ENCODE results near the gene BHLHE40.
"Not testable (repeated sequence)": the region's sequence is repeated elsewhere in the genome, so short reads cannot be mapped to it uniquely, and the experiment has no call there.

The BHLHE40 gene

DNA sequence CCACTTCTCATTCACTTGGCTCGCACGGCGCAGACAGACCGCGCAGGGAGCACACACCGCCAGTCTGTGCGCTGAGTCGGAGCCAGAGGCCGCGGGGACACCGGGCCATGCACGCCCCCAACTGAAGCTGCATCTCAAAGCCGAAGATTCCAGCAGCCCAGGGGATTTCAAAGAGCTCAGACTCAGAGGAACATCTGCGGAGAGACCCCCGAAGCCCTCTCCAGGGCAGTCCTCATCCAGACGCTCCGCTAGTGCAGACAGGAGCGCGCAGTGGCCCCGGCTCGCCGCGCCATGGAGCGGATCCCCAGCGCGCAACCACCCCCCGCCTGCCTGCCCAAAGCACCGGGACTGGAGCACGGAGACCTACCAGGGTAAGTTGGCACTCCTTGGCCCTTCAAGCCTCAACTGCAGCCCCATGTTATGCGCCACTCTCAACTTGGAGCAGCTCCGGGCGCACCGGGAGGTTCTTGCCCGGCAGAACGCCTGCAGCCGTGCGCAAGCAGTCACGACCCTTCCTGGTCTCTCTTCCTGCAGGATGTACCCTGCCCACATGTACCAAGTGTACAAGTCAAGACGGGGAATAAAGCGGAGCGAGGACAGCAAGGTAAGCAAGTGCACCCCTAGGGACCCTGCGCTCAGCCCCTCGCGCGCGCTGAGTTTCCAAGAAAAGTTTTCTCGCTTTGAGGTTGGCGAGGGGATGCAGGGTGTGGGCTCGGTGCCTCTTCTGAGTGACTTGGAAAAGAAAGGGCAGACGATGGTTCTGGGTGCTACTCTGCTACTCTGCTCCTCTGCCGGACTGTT lies at the start of gene BHLHE40:
BHLHE40 (plus strand) TSS at position 10 of the 801 bp plus-strand sequence; CDS start at position 292, 282 bp downstream.
- DNase-seq (ENCODE audit: low read depth), result no peak

DNA sequence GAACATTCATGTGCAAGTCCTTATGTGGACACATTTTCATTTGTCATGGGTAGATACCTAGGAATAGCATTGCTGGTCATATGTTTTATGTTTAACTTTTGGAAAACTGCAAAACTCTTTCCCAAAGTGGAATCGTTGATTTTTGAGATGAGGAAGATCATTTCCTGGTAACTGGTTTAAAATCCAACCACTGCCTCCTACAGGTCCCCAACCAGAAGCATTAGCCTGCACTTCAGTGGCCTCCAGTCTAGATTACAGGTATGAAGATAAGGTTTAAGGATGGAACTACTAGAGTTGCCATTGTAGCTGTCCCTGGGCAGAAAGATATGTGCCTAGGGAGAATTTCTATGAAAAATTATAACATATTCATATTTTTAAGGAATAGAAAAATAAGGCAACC lies 48.7 kb upstream of the BHLHE40 start:
- DNase-seq (ENCODE audit: low read depth), result no peak

DNA sequence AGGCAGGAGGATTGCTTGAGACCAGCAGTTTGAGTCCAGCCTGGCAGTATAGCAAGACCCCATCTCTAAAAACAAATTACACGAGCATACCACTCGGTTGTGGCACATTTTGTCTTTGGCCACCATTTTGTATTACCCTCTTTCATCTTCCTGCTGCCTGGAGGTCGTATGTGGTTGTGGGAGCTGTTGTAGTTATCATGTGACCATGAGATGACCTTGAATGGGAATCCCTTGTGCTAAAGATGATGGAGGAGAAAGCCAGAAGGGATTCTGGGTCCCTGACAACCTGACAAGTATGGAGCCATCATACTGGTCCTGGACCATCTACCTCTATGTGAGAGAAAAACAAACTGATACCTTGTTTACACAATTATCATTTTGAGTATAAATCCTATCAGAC lies 45.2 kb upstream of the BHLHE40 start:
- DNase-seq (ENCODE audit: low read depth), result no peak

DNA sequence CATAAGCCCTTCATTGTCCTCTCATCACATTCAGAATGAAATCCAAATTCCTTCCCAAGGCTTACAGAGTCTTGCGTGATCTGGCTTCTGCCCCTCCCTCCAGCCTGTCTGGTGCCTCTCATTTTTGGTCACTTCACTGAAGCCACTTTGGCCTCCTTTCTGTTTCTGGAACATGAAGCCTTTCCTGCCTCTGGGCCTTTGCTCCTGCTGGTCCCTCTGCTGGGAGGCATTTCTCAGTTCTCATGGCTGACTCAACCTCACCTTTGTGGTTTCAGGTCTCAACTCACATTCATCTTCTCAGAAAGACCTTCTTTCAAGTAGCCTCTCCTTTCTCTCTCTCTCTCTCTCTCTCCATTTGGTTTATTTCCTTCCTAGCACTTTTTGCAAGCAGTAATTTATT lies 43.9 kb upstream of the BHLHE40 start:
- DNase-seq (ENCODE audit: low read depth), result no peak

DNA sequence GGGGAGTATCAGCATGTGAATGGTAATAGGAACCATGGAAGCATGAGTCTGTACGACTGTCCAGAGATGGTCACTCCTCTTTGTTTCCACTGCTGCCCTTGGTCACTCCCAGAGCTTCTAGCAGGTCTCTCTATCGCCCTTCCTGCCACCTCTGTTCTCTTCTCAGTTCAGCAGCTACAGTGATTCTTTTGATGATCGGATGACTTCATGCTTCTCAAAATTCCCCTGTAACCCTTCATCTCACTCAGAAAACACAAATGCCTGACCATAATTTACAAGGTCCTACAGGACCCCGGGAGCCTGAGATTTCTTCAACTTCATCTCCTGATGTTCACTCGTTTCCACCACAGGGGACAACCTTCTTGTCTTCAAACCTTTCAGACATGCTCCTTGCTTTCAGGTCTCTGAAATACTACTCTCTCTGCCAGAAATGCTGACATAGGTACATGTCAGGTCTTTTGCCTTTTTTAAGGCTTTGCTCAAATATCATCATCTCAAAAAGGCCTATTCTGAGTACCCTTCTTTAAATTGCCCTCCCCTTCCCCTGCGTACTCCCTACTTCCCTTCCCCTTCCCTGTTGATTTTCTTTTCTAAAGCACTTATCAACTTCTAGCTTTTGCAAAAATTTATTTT lies 42.1 kb upstream of the BHLHE40 start:
- no peak for DNase-seq (ENCODE audit: low read depth)

DNA sequence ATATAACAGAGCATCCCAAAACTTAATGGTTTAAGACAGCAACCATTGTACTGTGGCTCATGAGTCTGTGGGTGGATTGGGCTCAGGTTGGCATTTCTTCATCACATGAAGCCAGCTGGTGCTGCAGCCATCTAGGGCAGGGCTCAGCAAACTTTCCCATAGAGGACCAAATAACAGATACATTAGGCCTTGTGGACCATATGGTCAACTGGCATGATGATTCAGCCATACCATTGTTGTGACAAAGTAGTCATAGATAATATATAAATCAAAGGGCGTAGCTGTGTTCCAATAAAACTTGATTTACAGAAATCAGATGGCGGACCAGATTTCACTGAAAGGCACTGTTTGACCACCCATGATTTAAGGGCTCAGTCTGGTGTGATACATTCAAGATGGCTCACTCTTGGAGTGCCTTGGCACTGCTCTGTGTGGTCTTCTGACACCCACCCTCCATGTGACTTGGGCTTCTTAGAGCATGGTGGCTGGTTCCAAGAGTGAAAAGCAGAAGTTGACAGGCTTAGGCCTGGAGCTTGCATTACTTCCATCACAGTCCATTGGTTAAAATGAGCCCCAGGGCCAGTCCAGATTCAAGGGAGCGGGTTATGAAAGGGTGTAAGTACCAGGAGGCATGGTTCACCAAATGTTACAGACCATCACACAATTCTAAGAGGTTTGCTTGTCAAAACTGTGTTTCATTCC lies 40.8 kb upstream of the BHLHE40 start:
- DNase-seq (ENCODE audit: low read depth), result no peak

DNA sequence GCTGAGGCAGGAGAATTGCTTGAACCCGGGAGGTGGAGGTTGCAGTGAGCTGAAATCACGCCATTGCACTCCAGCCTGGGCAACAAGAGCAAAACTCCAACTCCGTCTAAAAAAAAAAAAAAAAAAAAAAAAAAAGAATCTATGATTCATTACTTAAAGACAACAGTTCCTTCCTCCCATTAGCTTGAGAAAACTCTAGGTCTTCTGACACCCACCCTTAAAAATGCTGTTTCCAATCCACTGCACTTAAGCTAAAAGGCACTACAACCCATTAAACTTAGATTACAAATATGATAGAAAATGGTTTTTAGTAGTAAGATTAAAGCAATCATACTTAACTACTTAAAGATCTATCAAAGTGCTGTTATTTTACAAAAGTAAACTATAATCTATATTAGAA lies 40.0 kb upstream of the BHLHE40 start:
- DNase-seq (ENCODE audit: low read depth), result no peak

DNA sequence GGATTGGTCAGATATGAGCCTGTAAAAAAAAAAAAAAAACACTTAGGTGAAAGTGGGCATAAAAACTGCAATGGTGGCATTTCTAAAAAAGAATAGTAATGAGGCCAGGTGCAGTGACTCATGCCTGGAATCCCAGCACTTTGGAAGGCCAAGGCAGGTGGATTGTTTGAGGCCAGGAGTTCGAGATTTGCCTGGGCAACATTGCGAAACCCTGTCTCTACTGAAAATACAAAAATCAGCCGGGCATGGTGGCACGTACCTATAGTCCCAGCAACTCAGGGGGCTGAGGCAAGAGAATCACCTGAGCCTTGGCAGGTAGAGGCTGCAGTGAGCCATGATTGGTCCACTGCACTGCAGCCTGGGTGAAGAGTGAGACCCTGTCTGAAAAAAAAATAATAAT lies 38.3 kb upstream of the BHLHE40 start:
- DNase-seq (ENCODE audit: low read depth), result no peak

DNA sequence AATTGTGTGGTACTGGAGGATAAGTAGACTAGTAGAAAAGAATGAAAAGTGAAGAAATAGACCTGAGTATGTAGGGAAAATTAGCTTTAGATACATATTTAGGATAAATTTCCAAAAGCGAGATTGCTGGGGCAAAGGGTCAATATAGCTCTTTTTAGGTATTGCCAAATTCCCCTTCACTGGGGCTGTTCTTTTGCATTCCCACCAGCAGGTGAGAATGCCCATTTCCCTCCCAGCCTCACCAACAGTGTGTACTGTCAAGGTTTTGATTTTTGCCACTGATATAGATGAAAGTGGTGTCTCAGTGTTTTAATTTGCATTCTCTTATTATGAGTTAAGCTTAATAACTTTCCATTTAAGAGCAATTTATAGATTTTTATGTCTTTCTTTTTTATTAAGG lies 35.7 kb upstream of the BHLHE40 start:
- DNase-seq (ENCODE audit: low read depth), result no peak

DNA sequence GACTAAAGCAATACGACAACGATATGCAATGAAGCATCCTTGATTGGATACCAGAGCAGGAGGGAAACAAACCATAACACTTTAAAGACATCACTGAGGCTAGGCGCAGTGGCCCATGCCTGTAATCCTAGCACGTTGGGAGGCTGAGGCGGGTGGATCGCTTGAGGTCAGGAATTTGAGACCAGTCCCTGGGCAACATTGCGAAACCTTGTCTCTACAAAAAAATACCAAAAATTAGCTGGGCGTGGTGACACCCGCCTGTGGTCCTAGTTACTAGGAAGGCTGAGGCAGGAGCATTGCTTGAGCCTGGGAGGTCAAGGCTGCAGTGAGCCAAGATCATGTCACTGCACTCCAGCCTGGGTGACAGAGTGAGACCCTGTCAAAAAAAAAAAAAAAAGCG lies 33.9 kb upstream of the BHLHE40 start:
- DNase-seq (ENCODE audit: low read depth), result no peak

DNA sequence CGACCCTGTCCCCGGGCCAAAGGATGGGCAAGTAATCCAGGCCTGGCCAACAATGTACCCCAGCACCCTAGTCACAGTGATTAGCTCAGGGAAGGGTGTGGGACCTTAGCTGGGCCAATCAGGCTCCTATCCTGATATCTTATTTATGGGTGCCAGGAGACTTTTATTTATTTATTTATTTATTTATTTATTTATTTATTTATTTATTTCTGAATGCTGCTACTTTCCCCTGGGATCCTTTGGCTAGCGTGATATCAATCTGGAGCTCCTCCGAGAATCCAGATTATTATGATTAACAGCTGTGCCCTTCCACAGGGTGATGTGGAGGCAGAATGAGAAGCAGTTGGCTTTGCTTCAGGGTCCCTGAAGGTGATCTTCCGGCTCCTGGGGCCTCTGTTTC lies 32.2 kb upstream of the BHLHE40 start:
- DNase-seq (ENCODE audit: low read depth), result no peak

DNA sequence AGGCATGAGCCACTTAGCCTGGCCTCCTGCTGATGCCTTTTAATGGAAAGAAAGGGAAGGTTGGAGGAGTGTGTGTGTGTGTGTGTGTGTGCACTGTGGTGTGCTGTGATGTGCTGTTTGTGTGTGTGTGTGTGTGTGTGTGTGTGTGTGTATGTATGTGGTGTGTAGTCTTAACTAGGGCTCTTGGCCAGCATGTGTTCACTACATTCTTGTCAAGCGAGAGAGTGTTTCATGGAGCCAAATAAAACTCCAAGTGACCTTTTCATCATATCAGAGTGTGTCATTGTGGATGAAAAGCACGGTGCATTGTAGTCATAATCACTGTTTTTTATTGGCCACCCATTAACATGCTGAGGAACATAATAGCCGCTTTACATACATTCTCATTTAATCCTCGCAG lies 30.8 kb upstream of the BHLHE40 start:
- DNase-seq (ENCODE audit: low read depth), result no peak

DNA sequence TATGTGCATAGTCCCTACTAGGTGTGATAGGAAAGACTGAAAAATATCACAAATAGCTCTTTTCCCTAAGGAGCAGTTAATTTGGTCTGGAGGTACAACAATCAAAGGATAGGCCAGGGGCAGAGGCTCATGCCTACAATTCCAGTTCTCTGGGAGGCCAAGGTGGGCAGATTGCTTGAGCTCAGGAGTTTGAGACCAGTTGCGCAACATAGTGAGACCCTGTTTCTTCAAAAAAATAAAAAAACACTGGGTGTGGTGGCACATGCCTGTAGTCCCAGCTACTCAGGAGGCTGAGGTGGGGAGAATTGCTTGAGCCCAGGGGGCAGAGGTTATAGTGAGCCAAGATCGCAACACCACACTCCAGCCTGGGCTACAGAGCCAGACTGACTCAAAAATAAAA lies 30.2 kb upstream of the BHLHE40 start:
- DNase-seq (ENCODE audit: low read depth), result no peak

DNA sequence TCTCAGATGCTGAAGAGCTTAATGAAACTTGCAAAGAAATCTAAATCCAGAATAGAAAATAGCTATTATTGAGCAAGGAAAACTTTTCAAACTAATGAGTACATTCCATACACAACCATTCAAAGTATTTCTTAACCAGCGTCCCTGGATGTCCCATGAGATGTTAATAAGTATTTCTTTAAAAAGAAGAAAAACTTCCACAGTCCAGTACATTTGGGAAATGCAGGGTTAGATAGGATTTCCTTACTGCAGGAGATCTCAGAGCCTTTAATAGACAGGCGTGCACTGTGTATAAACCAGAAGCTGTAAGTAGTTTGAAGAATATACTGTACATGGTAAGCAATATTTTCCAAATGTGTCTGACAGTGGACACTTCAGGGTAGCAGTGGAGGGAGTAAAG lies 29.6 kb upstream of the BHLHE40 start:
- no peak for DNase-seq (ENCODE audit: low read depth)

DNA sequence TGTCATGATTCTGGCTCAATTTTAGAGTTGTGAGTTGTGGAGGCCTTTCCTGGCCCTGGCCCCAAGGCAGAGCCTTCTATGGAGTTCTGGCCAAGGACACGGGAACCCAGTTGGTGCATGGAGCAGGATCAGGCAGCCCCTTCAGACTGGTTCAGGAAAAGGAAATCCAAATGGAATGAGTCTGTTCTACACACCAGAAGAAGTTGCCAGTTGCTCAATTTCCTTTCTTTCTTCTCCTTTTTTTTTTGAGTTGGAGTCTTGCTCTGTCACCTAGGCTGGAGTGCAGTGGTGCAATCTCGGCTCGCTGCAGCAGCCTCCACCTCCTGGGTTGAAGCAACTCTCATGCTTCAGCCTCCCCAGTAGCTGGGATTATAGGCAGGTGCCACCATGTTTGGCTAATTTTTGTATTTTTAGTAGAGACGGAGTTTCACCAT lies 28.9 kb upstream of the BHLHE40 start:
- no peak for DNase-seq (ENCODE audit: low read depth)

DNA sequence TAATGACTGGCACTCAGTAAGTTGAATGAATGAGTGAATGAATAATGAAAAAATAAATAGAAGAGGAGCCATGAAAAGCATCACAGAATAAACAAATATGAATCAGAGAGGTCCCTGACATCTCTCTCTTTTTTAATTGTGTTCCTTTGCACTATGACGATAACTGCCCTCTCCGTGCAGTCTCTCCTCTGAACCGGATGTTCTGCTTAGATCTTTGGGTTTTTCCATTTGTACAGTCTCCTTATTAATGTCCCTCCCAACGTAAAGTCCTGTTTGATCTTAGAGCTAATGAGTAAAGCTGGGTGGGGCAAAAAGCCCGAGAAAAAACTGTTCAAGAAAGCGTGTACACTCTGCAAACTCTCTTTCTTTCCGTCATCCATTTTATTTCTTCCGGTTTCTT lies 28.3 kb upstream of the BHLHE40 start:
- DNase-seq (ENCODE audit: low read depth), result no peak

DNA sequence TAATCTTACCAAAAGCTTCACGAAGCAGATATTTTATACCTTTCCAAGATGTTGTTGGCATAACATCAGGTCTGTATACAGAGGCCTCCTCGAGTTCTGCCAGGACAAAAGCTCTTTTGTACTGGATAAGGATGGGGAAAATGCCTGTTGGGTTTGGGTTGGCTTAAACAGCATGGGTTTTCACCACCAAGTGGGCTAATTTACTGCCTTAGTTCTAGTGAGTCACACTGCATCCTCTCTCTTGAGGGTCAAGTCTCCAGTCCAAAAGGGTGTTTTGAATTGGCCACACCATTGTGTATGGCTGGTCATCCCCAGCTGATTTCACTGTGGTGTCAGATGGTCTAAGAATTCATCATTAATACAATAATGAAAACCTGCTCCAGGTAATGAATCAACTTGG lies 26.1 kb upstream of the BHLHE40 start:
- no peak for DNase-seq (ENCODE audit: low read depth)

DNA sequence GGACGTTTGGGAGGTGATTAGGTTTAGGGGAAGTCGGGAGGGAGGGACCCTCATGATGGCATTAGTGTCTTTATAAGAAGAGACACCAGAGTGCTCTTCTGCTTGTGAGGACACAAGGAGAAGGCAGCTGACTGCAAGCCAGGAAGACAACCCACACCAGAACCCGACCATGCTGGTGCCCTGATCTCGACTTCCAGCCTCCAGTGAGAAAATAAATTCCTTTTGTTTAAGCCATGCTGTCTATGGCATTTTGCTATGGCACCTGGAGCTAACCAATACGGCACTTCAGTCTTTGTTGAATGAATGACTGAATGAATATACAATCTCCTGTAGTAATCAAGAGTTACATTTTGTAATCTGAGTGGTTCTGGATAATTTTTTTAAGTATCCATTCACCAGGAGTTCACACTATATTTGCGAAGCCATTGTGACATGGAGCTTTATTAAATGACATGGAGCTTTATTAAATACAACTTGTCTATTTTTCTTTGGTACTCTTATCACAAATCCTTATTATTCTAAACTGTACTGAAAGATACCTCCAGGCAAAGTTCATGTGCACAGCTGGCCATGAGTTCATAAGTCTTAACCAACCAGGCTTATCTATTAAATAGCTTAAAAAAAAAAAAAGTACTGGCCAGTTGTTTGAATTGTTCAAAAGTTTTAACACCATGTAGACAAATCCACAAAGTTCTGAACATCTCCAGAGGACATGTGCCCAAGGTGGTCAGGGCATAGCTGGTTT lies 24.8 kb upstream of the BHLHE40 start:
- DNase-seq (ENCODE audit: low read depth), result no peak

DNA sequence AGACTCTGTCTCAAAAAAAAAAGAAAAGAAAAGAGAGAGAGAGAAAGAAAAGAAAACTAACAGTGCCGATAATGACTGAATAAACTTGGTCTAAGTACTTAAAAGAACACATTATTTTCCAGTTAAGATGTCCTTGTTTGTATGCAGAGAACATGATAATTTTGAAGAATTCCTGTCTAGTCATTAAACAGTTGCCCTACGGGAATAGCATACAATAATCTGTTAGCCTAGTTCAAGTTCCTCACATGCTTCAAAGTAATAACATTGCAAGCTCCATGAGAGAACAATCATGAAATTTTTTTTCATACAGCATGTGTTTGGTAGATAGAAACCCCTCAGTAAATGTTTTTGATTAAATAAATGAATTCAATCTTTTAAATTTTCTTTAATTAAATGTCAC lies 23.1 kb upstream of the BHLHE40 start:
- DNase-seq (ENCODE audit: low read depth), result no peak

DNA sequence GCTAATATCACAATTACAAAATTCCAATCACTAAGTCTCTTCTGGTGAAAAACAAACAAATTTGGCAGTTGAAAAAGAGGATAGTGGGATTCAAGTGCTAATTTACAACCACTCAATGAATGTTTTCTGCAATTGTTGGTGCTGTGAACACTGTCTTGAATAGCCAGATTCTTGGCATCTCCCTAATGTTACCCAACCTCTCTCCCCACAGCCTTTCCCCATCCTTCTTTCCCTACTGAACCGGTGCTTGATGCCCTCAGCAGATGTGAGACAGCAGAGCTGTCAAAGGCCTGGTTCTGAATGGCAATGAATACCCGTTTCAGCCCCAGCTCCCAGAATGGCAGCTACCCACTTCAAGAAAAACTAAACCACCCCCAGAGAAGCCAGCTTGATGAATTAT lies 22.5 kb upstream of the BHLHE40 start:
- no peak for DNase-seq (ENCODE audit: low read depth)

DNA sequence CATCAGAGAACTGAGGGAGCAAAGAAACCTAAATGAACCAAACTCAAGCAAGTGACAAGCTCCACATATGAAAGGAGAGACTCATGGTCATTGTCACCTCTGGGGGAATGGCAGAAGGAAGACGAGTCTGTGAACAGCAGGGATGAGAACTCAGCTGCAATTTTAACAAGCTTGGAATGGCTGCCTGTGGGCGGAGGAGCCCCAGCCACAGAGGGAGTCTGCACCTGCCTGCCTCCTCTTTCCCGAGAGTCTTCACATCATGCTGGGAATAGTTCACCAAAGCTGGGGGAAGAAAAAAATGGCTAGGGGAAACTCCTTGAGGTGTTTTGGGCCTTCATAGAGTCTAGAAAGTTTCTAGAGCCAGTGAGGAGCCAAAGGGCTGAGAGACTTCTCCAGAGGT lies 21.3 kb upstream of the BHLHE40 start:
- no peak for DNase-seq (ENCODE audit: low read depth)

DNA sequence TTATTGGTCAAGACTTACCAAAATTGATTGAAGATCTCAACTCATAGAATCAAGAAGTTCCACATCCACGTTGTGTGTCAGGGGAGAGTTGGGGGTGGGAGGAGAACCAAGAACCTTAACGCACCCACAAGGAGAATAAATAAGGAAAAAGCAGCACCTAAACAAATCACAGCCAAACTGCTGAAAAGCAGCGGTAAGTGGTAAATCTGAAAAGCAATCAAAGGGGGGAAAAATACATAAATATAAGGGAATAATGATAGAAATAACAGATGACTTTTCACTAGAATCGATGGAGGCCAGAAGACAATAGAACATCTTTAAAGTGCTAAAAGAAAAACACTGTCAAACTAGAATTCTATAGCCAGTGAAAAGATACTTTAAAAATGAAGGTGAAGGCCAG lies 20.1 kb upstream of the BHLHE40 start:
- DNase-seq (ENCODE audit: low read depth), result no peak

DNA sequence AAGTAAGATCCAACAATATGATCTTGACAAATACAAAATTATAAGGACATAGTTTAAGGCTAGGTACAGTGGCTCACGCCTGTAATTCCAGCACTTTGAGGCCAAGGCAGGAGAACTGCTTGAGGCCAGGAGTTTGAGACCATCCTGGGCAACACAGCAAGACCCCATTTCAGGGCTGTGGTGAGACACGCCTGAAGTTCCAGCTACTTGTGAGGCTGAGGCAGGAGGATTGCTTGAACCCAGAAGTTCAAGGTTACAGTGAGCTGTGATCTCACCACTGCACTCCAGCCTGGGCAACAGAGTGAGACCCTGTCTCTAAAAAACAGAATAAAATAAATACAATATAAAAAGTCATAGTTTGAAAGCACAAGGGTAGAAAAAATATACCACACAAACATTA lies 17.4 kb upstream of the BHLHE40 start:
- DNase-seq (ENCODE audit: low read depth), result not testable (repeated sequence)

All from stimulated activated CD8-positive, alpha-beta memory T cell treated with anti-CD3 and anti-CD28 coated beads, Interleukin-4, amount 100 ng/mL, for 24 hours (primary cell).